Measurements from ENCODE around the gene ISOC2. TPM values are rescaled to one million over a fixed set of nuclear protein-coding genes. Genes with fewer than 3 reads are reported as not detected.

ISOC2 gene
- total and polyA plus RNA-seq, 4 donors: 49.1 to 181 (median 118) TPM

- TF ChIP-seq ZBTB33 (IDR thresholded peaks at IDR 0.05) (no peak), HNF4G (IDR thresholded peaks at IDR 0.05) (no peak)
- TF ChIP-seq, protein P1, sequence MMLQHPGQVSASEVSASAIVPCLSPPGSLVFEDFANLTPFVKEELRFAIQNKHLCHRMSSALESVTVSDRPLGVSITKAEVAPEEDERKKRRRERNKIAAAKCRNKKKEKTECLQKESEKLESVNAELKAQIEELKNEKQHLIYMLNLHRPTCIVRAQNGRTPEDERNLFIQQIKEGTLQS (IDR thresholded peaks at IDR 0.05): no peak
- H3K27ac ChIP-seq (ENCODE audit: low read depth in 1 of 2, low read length in 2 of 2): no peak overlapping the region
- no peak for DNase-seq (ENCODE audit: low spot score)
- 81% methylated on average over 4 of the region's 4 CpGs for WGBS
- H3K9me3 ChIP-seq (ENCODE audit: control insufficient read depth in 4 of 4, low read length in 3 of 4): no peaks in the 10 kb centered on the region
- no peak overlapping the region for H3K9ac ChIP-seq (ENCODE audit: low read depth in 1 of 2, low read length in 2 of 2)
- no peaks in the 10 kb centered on the region for H3K36me3 ChIP-seq (ENCODE audit: control insufficient read depth in 4 of 4, insufficient read depth in 3 of 4, low read depth in 1 of 4, low read length in 3 of 4)
- peaks cover 8 to 25% (median 18%) of the 10 kb centered on the region in 4 donors for H3K4me1 ChIP-seq (ENCODE audit: control insufficient read depth in 4 of 4, insufficient read depth in 4 of 4, low read length in 3 of 4)
- H3K4me3 ChIP-seq (ENCODE audit: low read depth in 1 of 3, low read length in 3 of 3): no peak overlapping the region
- H3K27me3 ChIP-seq (ENCODE audit: control insufficient read depth in 4 of 4, insufficient read depth in 4 of 4, low read length in 3 of 4): no peaks in the 10 kb centered on the region
These were observed 4.8 kb upstream of the ISOC2 start for GRCh38 chr19:55466241-55466614.

DNA sequence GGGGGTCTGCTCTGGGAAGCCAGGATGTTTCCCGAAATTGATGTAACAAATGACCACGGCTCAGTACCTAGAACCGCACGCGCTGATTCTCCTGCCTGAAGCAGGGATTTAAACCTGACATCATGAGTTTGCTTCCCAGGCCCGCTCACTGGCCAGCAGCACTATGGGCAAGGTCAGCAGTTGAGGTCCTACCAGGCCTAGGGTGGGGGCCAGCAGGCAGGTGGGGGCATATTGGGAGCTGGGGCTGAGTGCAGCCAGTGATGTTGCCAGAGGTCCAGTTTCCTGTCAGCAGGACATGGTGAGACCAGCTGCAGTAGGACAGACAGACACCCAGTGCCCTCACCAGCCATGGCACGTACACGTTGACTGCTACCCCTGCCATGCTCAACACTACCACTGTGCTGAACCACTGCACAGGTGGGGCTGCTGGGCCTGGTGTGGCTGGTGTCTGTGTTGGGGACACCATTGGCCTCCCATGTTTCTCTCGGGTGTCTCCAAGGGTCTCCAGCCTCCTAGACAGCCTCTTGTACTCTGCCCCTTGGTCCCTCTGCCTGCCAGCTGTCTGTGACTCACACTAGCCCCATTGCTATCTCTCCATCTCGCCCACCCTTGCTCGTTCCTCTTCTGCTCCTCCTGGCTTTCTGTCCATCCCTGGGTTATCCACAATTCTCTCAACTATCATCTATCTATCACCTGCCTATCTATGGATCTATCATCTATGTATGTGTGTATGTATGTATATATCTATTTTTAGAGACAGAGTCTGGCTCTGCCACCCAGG, 4.2 kb upstream of the ISOC2 start:
- WGBS: 92% methylated on average over 11 of the region's 11 CpGs

More for the DNA sequence above, 4.2 kb upstream of the ISOC2 start:
- TF ChIP-seq FOXA2 (IDR thresholded peaks at IDR 0.05) (no peak), MAX (IDR thresholded peaks at IDR 0.05) (no peak), SP1 (IDR thresholded peaks at IDR 0.05) (no peak), GABPA (IDR thresholded peaks at IDR 0.05 in 1 of 2, conservative IDR thresholded peaks at IDR 0.05 in 1 of 2) (no peak), CTCF (IDR thresholded peaks at IDR 0.05; ENCODE audit: low read depth, low read length, missing input control) (no peak), EGR1 (IDR thresholded peaks at IDR 0.05; ENCODE audit: low read depth in 2 of 2) (no peak), YY1 (IDR thresholded peaks at IDR 0.05) (no peak), RXRA (IDR thresholded peaks at IDR 0.05) (no peak), RAD21 (IDR thresholded peaks at IDR 0.05) (no peak), TAF1 (conservative IDR thresholded peaks at IDR 0.05) (no peak)
- TF ChIP-seq, protein P1 (IDR thresholded peaks at IDR 0.05): no peak
- Histone ChIP-seq H3K9me3 (ENCODE audit: control insufficient read depth in 4 of 4, low read length in 3 of 4) (no peaks in the 10 kb centered on the region), H3K9ac (ENCODE audit: low read depth in 1 of 2, low read length in 2 of 2) (no peak overlapping the region), H3K4me3 (ENCODE audit: low read depth in 1 of 3, low read length in 3 of 3) (no peak overlapping the region), H3K4me1 (ENCODE audit: control insufficient read depth in 4 of 4, insufficient read depth in 4 of 4, low read length in 3 of 4) (peaks cover 10 to 31% (median 21%) of the 10 kb centered on the region in 4 donors), H3K27me3 (ENCODE audit: control insufficient read depth in 4 of 4, insufficient read depth in 4 of 4, low read length in 3 of 4) (no peaks in the 10 kb centered on the region), H3K27ac (ENCODE audit: low read depth in 1 of 2, low read length in 2 of 2) (no peak overlapping the region), H3K36me3 (ENCODE audit: control insufficient read depth in 4 of 4, insufficient read depth in 3 of 4, low read depth in 1 of 4, low read length in 3 of 4) (no peaks in the 10 kb centered on the region)
- no peak for DNase-seq (ENCODE audit: low spot score)
